ENCODE data around the gene EAF1.

Gene EAF1

DNA sequence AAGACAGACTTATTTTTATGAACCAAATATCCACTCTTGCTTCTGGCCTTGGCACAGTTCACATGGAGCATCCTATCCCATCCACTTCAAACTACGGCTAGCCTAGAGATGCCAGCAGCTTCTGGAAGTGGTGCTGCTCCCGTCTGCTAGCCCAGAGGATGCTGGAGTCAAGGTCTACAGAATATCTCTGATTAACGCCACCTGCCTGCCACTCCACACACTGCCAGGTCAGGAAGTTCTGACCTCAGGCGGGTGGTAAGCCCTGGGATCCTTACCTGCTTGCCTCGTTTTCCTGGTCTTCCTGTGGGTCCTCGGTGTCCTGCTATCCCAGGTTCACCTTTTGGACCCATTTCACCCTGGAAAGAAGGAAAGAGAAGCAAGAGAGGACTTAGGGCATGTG, 42.9 kb downstream of the EAF1 start:
- no peaks in the 10 kb centered on the region for H3K4me1 Mint-ChIP-seq
- TF ChIP-seq, protein P1, sequence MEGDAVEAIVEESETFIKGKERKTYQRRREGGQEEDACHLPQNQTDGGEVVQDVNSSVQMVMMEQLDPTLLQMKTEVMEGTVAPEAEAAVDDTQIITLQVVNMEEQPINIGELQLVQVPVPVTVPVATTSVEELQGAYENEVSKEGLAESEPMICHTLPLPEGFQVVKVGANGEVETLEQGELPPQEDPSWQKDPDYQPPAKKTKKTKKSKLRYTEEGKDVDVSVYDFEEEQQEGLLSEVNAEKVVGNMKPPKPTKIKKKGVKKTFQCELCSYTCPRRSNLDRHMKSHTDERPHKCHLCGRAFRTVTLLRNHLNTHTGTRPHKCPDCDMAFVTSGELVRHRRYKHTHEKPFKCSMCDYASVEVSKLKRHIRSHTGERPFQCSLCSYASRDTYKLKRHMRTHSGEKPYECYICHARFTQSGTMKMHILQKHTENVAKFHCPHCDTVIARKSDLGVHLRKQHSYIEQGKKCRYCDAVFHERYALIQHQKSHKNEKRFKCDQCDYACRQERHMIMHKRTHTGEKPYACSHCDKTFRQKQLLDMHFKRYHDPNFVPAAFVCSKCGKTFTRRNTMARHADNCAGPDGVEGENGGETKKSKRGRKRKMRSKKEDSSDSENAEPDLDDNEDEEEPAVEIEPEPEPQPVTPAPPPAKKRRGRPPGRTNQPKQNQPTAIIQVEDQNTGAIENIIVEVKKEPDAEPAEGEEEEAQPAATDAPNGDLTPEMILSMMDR (IDR thresholded peaks at IDR 0.05): no peak
- no peak overlapping the region for H3K27ac Mint-ChIP-seq

DNA sequence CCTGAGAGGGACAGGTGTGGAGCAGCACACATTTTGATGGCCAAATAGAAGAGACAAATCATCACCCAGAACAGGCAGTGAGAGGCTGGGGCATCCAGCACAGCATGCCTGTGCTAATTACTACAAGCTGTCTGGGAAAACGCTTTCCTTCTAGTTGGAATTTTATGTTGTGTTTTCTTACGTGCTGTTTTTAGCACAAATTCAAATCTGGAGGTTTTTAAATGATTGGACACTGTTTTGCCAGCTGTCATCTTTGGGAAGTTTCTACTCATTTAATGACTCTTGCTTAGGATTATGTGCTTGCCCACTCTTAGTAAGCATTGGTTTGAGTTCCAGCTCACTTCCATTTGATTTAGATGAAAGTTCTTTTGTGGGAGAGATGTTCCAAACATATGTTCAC, 43.5 kb downstream of the EAF1 start:
- Mint-ChIP-seq H3K36me3 (ENCODE audit: low read depth) (peaks cover 9% of the 10 kb centered on the region), H3K27ac (no peak overlapping the region), H3K27me3 (ENCODE audit: low read depth, poor library complexity) (peaks cover 4% of the 10 kb centered on the region), H3K4me3 (no peak overlapping the region), H3K9me3 (no peaks in the 10 kb centered on the region), H3K4me1 (no peaks in the 10 kb centered on the region)
- TF ChIP-seq, protein P1 (IDR thresholded peaks at IDR 0.05): no peak
- DNase-seq: no peak

More for the DNA sequence above, 42.9 kb downstream of the EAF1 start:
- H3K4me3 Mint-ChIP-seq: no peak overlapping the region
- H3K27me3 Mint-ChIP-seq (ENCODE audit: low read depth, poor library complexity): peaks cover 4% of the 10 kb centered on the region
- DNase-seq: no peak
- no peaks in the 10 kb centered on the region for H3K9me3 Mint-ChIP-seq
- H3K36me3 Mint-ChIP-seq (ENCODE audit: low read depth): peaks cover 13% of the 10 kb centered on the region

DNA sequence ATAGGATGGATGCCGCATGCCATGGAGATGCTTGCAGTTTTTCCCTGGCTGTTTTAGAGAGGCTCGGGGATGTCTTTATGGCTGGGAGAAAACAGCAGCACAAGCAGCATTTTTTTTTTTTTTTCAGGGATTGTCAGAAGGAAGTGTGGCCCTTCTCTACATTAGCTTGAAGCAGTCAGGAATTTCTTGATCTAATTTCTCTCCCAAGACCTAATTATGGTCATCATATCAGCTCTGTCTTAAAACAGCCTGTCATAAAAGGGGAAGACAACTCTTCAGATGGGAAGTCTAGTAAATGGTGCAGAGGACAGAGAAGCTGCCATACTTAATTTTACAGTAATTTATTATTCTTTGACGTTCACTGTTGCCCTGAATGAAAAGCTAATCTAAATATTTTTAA, 44.5 kb downstream of the EAF1 start:
- H3K36me3 Mint-ChIP-seq (ENCODE audit: low read depth): peaks cover 2% of the 10 kb centered on the region
- DNase-seq: no peak
- H3K9me3 Mint-ChIP-seq: no peaks in the 10 kb centered on the region
- no peak overlapping the region for H3K4me3 Mint-ChIP-seq
- H3K4me1 Mint-ChIP-seq: no peaks in the 10 kb centered on the region
- H3K27me3 Mint-ChIP-seq (ENCODE audit: low read depth, poor library complexity): peaks cover 9% of the 10 kb centered on the region
- TF ChIP-seq, protein P1 (IDR thresholded peaks at IDR 0.05): no peak
- H3K27ac Mint-ChIP-seq: no peak overlapping the region

DNA sequence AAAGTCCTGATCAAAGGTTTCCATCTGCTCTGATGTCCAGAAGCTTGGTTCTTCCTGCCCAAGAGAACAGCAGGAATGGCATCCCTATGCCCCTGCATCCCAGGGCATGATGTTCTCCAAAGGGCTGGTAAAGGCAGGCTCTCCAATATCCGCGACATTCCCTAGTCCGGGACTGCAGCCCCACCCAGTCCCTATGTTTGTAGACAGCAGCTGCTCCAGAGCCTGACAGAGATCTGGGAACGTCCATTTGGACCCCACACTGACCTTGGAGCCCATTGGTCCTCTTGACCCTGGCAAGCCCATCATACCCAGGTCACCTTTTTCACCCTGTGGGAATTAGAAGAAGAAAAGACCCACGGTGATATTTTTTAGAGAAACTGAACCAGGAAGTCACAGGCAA, 47.8 kb downstream of the EAF1 start:
- H3K27ac Mint-ChIP-seq: no peak overlapping the region
- TF ChIP-seq, protein P1 (IDR thresholded peaks at IDR 0.05): no peak
- peaks cover 20% of the 10 kb centered on the region for H3K27me3 Mint-ChIP-seq (ENCODE audit: low read depth, poor library complexity)
- no peaks in the 10 kb centered on the region for H3K4me1 Mint-ChIP-seq
- no peak overlapping the region for H3K4me3 Mint-ChIP-seq
- DNase-seq: no peak
- no peaks in the 10 kb centered on the region for H3K36me3 Mint-ChIP-seq (ENCODE audit: low read depth)
- H3K9me3 Mint-ChIP-seq: no peaks in the 10 kb centered on the region

DNA sequence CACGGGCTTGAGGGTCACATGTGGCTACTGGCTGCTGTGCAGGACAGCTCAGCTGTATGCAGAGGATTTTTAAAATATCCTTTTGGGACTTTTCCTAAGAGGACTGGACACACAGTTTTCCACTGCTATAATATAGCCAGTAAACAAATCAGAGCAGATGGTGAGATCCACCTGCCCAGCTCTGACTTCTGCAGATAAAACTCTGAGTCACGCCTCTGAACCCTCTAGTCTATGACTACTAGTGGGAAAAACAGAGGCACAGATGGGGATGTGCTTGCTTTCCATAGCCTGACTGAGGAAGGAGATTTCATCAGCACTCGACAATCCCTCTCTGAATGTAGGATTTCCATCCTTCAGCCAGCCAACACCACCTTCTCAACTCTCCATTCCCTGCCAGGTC, 49.0 kb downstream of the EAF1 start:
- Mint-ChIP-seq H3K4me1 (no peaks in the 10 kb centered on the region), H3K36me3 (ENCODE audit: low read depth) (no peaks in the 10 kb centered on the region), H3K27ac (no peak overlapping the region), H3K27me3 (ENCODE audit: low read depth, poor library complexity) (peaks cover 20% of the 10 kb centered on the region), H3K4me3 (no peak overlapping the region), H3K9me3 (peaks cover 6% of the 10 kb centered on the region)
- no peak for DNase-seq
- TF ChIP-seq, protein P1 (IDR thresholded peaks at IDR 0.05): no peak

DNA sequence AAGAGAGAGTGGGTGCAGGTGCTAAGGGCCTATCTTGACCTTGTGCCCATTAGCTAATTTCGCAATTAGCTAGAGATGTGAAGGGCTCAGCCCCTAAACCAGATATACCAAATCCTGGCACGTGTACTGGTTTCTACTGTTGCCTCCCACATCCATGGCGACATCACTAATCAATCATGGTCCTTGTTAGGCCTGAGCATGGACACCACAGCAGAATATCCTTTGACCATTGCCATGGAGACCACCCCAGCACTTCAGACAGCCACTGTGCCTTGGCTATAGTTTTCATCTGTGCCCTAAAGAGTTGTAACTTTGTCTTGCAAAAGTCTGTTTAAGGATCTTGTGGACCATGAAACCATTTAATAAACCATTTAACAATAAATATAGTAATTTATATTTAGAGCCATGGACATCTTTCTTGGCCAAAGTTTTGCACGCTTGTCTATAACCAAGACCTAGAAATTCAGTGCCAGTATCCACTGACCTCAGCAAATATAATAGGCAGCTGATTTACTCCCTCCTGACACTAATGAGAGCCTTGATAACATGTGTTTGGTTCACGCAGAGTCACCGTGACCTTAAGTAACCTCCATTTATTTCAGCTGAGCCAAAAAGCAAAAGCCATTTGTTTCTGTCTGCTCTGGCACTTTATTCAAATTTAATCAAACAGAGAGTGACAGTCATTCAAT, 50.7 kb downstream of the EAF1 start:
- DNase-seq: no peak

More for the DNA sequence above, 50.7 kb downstream of the EAF1 start:
- H3K4me3 Mint-ChIP-seq: no peak overlapping the region
- peaks cover 22% of the 10 kb centered on the region for H3K9me3 Mint-ChIP-seq
- no peaks in the 10 kb centered on the region for H3K4me1 Mint-ChIP-seq
- peaks cover 25% of the 10 kb centered on the region for H3K27me3 Mint-ChIP-seq (ENCODE audit: low read depth, poor library complexity)
- no peak overlapping the region for H3K27ac Mint-ChIP-seq
- TF ChIP-seq, protein P1 (IDR thresholded peaks at IDR 0.05): no peak
- H3K36me3 Mint-ChIP-seq (ENCODE audit: low read depth): no peaks in the 10 kb centered on the region
